ENCODE data around the gene C19orf25.

C19orf25 gene

GRCh38 chr19:1437609-1438008, 41.4 kb downstream of the C19orf25 start:
- no peak for DNase-seq (ENCODE audit: extremely low read depth, low read depth)
- TF ChIP-seq CTCF (IDR thresholded peaks at IDR 0.05; ENCODE audit: low read depth, low read length) = no peak

GRCh38 chr19:1435378-1435989, 43.5 kb downstream of the C19orf25 start:
- no peak for DNase-seq (ENCODE audit: extremely low read depth, low read depth)
- no peak for TF ChIP-seq CTCF (IDR thresholded peaks at IDR 0.05; ENCODE audit: low read depth, low read length)

- no peak for DNase-seq (ENCODE audit: extremely low read depth, low read depth)
- no peak for TF ChIP-seq CTCF (IDR thresholded peaks at IDR 0.05; ENCODE audit: low read depth, low read length)
These were observed 44.4 kb downstream of the C19orf25 start for GRCh38 chr19:1434577-1435060.

GRCh38 chr19:1434040-1434366, 45.0 kb downstream of the C19orf25 start:
- no peak for DNase-seq (ENCODE audit: extremely low read depth, low read depth)
- TF ChIP-seq CTCF (IDR thresholded peaks at IDR 0.05; ENCODE audit: low read depth, low read length) = no peak

- TF ChIP-seq CTCF (IDR thresholded peaks at IDR 0.05; ENCODE audit: low read depth, low read length) = no peak
- DNase-seq (ENCODE audit: extremely low read depth, low read depth) = no peak
These were observed 45.6 kb downstream of the C19orf25 start for GRCh38 chr19:1433119-1434039.

- DNase-seq (ENCODE audit: extremely low read depth, low read depth) = no peak
- TF ChIP-seq CTCF (IDR thresholded peaks at IDR 0.05; ENCODE audit: low read depth, low read length) = no peak
These were observed 46.5 kb downstream of the C19orf25 start for GRCh38 chr19:1432507-1432887.
